DND-41 (cell line): ENCODE data around the gene PPM1M.

Experiments
- ATAC-seq: fragments of 200-7000 bp; cut with Tn5 transposase; 3 replicates; pipeline ENCODE4 v1.9.1; 2021; ENCODE audit warnings: low read depth; ENCODE audit not compliant: insufficient read depth
- DNase-seq: peaks from one replicate; pipeline ENCODE4 v3.0.0-alpha.2; 2020
- H2AFZ ChIP-seq: 2 replicates; pipeline ENCODE4 v1.6.0; 2012; ENCODE audit warnings: low read depth, low read length
- H3K27ac ChIP-seq: 2 replicates; pipeline ENCODE4 v1.5.1; 2012; ENCODE audit warnings: low read length, inconsistent platforms
- H3K27me3 ChIP-seq: fragments of 200-600 bp; sonication (generic); 2 replicates; pipeline ENCODE4 v1.6.0; 2012; ENCODE audit warnings: low read length, mild to moderate bottlenecking, inconsistent platforms; ENCODE audit not compliant: insufficient read depth, poor library complexity
- H3K36me3 ChIP-seq: 2 replicates; pipeline ENCODE4 v1.5.1; 2012; ENCODE audit warnings: low read length, inconsistent platforms; ENCODE audit not compliant: insufficient read depth
- H3K4me1 ChIP-seq: 2 replicates; pipeline ENCODE4 v1.5.1; 2012; ENCODE audit warnings: mild to moderate bottlenecking, low read length; ENCODE audit not compliant: insufficient read depth
- H3K4me2 ChIP-seq: 2 replicates; pipeline ENCODE4 v1.6.0; 2012; ENCODE audit warnings: mild to moderate bottlenecking, moderate library complexity, low read length, inconsistent platforms; ENCODE audit not compliant: insufficient read depth
- H3K4me3 ChIP-seq, 2 experiments: fragments of 200-600 bp in 1 of 2; shearing (Covaris generic) in 1 of 2; 2 replicates each; pipeline ENCODE4 v1.5.1; 2012 to 2016; ENCODE audit warnings: inconsistent platforms in 2 of 2, low read length in 2 of 2, mild to moderate bottlenecking in 2 of 2, low read depth in 1 of 2, moderate library complexity in 1 of 2
- H3K79me2 ChIP-seq: 2 replicates; pipeline ENCODE4 v1.6.0; 2012; ENCODE audit warnings: low read length, inconsistent platforms; ENCODE audit not compliant: insufficient read depth
- H3K9ac ChIP-seq: 2 replicates; pipeline ENCODE4 v1.6.0; 2012; ENCODE audit warnings: low read depth, mild to moderate bottlenecking, inconsistent platforms, low read length, moderate library complexity
- H3K9me3 ChIP-seq: 2 replicates; pipeline ENCODE4 v1.5.1; 2012; ENCODE audit warnings: low read length, moderate library complexity, mild to moderate bottlenecking, inconsistent platforms; ENCODE audit not compliant: insufficient read depth, severe bottlenecking
- H4K20me1 ChIP-seq: 2 replicates; pipeline ENCODE4 v1.6.0; 2012; ENCODE audit warnings: low read length; ENCODE audit not compliant: insufficient read depth
- CTCF ChIP-seq: IDR thresholded peaks from 2 replicates; pipeline ENCODE4 v1.5.1; 2012; ENCODE audit warnings: borderline replicate concordance, low read length, moderate library complexity, mild to moderate bottlenecking; ENCODE audit not compliant: poor library complexity, severe bottlenecking; ENCODE audit errors: extremely low read depth
- EZH2 ChIP-seq: IDR thresholded peaks from 3 replicates; pipeline ENCODE4 v1.6.1; 2012; ENCODE audit warnings: borderline replicate concordance, low read depth, mild to moderate bottlenecking, moderate library complexity, low read length, inconsistent platforms; ENCODE audit not compliant: severe bottlenecking

PPM1M gene

DNA sequence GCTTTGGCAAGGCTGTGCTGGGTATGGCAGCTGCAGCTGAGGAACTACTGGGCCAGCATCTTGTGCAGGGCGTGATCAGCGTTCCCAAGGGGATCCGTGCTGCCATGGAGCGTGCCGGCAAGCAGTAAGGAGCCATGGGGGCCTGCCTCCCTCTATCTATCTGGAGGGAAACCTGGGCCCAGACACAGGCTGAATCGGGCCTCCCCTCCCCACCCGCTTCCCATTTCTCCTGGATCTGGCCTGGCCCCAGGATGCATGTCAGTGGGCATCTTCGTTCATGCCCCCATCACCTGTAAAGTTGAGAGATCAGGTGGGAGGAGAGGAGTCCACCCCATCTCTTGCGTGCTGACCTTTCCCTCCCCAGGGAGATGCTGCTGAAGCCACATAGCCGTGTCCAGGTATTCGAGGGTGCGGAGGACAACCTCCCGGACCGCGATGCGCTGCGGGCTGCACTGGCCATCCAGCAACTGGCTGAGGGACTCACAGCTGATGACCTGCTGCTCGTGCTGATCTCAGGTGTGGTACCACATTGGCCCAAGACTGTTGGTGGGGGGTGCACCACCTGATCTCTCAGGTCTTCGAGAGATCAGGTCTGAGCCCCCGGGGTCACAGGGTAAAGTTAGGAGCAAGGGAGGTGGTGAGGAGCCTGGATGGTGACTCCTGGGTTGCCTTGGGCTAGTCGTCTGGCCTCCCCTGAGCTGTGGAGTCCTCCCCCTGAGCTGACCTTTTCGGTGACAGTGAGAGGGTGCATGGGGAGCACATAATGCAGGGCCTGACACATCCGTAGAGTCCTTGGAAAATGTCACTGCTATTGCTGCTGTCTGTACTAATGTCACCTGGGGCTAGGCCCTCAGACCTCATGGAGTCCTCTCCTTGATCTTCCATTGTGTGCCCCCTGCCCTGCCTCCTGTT lies 45.3 kb downstream of the PPM1M start:
- DNase-seq (no peak), ATAC-seq (no peak)
- Histone ChIP-seq H4K20me1 (no peaks in the 10 kb centered on the region), H3K27me3 (no peaks in the 10 kb centered on the region), H3K9ac (no peak overlapping the region), H3K36me3 (peaks cover 24% of the 10 kb centered on the region), H3K4me1 (peaks cover 23% of the 10 kb centered on the region), H3K79me2 (peaks cover 29% of the 10 kb centered on the region), H3K9me3 (no peaks in the 10 kb centered on the region), H3K27ac (no peak overlapping the region), H3K4me2 (no peak overlapping the region), H2AFZ (no peak overlapping the region), H3K4me3 (no peak overlapping the region)
- TF ChIP-seq EZH2 = no peak
- no peak for TF ChIP-seq CTCF

DNA sequence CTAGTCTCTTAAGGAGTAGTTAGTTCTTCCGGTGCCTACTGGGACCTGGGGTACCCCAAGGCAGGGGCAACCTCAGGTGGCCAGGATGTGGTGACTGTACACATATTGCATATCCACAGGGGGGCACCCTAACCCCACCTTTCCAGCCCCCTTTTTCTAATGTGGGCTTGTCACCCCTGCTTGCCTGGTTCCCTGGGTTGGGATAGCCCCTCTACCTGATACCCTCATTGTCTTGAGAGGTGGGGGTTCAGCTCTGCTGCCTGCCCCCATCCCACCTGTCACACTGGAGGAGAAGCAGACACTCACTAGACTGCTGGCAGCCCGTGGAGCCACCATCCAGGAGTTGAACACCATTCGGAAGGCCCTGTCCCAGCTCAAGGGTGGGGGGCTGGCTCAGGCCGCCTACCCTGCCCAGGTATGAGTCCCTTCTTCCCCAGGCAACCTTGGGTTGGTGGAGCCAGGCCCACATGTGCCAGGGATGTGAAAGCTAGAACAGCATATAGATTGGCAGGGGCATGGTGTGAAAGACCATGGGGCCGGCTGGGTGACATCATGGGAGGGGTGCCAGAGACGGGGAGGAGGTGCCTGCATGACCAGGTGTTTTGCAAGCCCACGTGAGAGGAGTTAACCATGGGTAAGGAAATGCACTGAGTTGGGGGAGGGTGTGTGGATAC lies 46.1 kb downstream of the PPM1M start:
- no peaks in the 10 kb centered on the region for H3K9me3 ChIP-seq
- peaks cover 19% of the 10 kb centered on the region for H3K4me1 ChIP-seq
- no peak overlapping the region for H3K27ac ChIP-seq
- peak; percentile 55 for DNase-seq
- no peak overlapping the region for H3K4me2 ChIP-seq
- ATAC-seq = peak; percentile 38
- peaks cover 24% of the 10 kb centered on the region for H3K36me3 ChIP-seq
- no peaks in the 10 kb centered on the region for H4K20me1 ChIP-seq
- TF ChIP-seq CTCF (peak; percentile 71), EZH2 (no peak)
- no peak overlapping the region for H2AFZ ChIP-seq
- H3K9ac ChIP-seq = no peak overlapping the region
- no peaks in the 10 kb centered on the region for H3K27me3 ChIP-seq
- H3K4me3 ChIP-seq = no peak overlapping the region
- H3K79me2 ChIP-seq = peaks cover 29% of the 10 kb centered on the region

- no peak overlapping the region for H2AFZ ChIP-seq
- H3K4me2 ChIP-seq = no peak overlapping the region
- peaks cover 24% of the 10 kb centered on the region for H3K36me3 ChIP-seq
- H3K27me3 ChIP-seq = no peaks in the 10 kb centered on the region
- no peak for TF ChIP-seq EZH2
- no peak for TF ChIP-seq CTCF
- ATAC-seq (no peak), DNase-seq (no peak)
- no peak overlapping the region for H3K9ac ChIP-seq
- peaks cover 20% of the 10 kb centered on the region for H3K79me2 ChIP-seq
- H3K9me3 ChIP-seq = no peaks in the 10 kb centered on the region
- no peak overlapping the region for H3K4me3 ChIP-seq
- H3K27ac ChIP-seq = no peak overlapping the region
- H4K20me1 ChIP-seq = no peaks in the 10 kb centered on the region
- peaks cover 13% of the 10 kb centered on the region for H3K4me1 ChIP-seq
These were observed 46.9 kb downstream of the PPM1M start for GRCh38 chr3:52292247-52293065.
